GM12801 (cell line): ENCODE results near the gene AEBP2.

ENCODE experiments used
- CTCF ChIP-seq: IDR thresholded peaks from one replicate; pipeline ENCODE4 v1.5.1; 2011; ENCODE audit warnings: control low read depth; ENCODE audit not compliant: insufficient read length; ENCODE audit errors: extremely low read depth

AEBP2 gene

GRCh38 chr12:19432309-19433170 lies 6.8 kb upstream of the AEBP2 start:
- TF ChIP-seq CTCF: no peak

GRCh38 chr12:19434538-19434937 lies 4.8 kb upstream of the AEBP2 start:
- TF ChIP-seq CTCF: no peak

- TF ChIP-seq CTCF: no peak
Observed at GRCh38 chr12:19435831-19436497, 3.3 kb upstream of the AEBP2 start.

GRCh38 chr12:19436931-19437330 lies 2.4 kb upstream of the AEBP2 start:
- TF ChIP-seq CTCF: no peak

DNA sequence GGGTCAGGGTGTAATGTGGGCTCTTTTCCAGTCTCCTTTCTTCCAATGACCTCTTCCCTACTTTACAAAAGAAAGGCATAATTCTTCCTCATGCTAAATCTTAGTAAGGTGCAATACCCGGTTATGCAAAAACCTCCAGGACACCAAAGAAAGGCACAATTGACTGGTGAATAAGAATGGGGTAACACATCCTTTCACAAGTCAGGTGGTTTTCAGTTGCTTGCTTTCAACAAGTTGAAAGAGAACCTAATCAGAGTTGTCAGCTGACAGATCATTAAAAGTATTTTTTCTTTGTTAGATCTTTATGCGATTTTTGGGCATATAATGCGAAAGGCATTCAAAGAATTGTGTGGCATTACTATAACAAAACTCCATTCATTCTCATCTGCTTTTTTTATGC lies 1.3 kb upstream of the AEBP2 start:
- no peak for TF ChIP-seq CTCF

- TF ChIP-seq CTCF: no peak
Observed at GRCh38 chr12:19440019-19440858, 947 bp downstream of the AEBP2 start.

DNA sequence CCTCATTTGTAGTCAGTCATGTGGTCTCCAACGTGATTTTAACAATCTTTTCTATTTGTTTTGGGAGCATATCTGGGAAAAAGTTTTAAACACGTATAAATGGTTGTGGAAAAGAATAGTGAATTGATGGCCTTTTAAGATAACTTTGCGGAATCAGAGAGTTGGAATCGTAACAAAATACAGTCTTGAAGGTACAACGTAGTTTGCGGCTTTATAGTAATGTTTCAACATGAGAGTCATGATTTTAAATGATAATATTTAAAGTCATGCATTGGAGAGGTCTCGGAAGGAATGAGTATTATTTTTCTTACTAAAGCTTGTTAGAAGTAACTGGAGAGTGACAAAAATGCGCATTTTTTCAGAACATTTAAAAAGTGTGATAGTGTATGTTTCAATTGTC lies 1.6 kb downstream of the AEBP2 start:
- TF ChIP-seq CTCF: no peak
